ENCODE measurements around the gene ASGR2.
"Not testable (repeated sequence)": the region's sequence is repeated elsewhere in the genome, so short reads cannot be mapped to it uniquely, and the experiment has no call there.

The ASGR2 gene, protein sequence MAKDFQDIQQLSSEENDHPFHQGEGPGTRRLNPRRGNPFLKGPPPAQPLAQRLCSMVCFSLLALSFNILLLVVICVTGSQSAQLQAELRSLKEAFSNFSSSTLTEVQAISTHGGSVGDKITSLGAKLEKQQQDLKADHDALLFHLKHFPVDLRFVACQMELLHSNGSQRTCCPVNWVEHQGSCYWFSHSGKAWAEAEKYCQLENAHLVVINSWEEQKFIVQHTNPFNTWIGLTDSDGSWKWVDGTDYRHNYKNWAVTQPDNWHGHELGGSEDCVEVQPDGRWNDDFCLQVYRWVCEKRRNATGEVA

DNA sequence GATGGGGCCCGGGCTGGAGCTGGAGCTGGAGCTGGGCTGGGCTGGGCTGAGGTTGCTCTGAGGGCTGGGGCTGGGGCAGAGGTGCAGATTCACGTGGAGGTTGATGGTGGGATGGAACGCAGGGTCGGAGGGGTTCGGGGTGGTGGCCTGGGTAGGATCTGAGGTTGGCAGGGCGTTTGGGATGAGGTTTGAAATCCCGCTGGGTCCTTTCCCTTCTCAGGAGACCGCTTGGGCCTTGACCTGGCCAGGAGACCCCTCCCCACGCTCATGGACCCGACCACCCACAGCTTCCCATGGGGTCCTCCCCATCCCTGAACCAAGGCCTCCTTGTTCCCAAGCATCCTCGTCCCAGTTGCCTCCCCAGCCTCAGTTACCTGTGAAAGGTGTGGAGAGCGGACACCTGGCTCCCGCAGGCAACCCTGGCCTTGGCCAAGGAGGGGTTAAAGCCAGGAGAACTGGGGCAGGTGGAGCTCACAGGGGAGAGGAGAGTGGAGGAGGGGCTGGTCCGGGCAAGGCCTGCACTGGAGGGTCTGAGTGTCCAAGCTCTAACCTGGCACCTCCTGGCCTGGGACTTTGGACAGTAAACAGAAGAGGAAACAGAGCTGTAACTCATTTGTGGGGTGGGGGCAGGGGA lies at the start of gene ASGR2:
Gene ASGR2, minus strand, starts transcription at position 582 of the 634 bp plus-strand sequence. CDS start 582 bp downstream, outside the sequence.
- no peak for DNase-seq

DNA sequence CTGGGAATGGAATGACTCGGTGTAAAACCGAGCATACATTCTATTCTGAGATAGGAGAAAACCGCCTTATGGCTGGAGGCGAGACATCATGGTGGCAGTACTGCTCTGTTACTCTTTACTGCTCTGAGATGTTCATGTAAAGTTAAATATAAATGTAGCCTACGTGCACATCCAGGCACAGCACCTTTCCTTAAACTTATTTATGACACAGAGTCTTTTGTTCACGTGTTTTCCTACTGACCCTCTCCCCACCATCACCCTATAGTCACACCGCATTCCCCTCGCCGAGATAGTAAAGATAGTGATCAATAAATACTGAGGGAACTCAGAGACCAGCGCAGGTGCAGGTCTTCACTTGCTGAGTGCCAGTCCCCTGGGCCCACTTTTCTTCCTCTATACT lies 44.9 kb upstream of the ASGR2 start:
- not testable (repeated sequence) for DNase-seq

DNA sequence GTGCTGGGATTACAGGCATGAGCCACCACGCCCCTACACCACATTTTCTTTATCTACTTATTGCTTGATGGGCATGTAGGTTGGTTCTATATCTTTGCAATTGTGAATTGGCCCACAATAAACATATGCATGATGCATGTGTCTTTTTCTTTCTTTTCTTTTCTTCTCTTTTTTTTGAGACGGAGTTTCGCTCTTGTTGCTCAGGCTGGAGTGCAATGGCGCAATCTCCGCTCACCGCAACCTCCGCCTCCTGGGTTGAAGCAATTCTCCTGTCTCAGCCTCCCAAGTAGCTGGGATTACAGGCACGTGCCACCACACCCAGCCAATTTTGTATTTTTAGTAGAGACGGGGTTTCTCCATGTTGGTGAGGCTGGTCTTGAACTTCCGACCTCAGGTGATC lies 43.8 kb upstream of the ASGR2 start:
- DNase-seq, result not testable (repeated sequence)

DNA sequence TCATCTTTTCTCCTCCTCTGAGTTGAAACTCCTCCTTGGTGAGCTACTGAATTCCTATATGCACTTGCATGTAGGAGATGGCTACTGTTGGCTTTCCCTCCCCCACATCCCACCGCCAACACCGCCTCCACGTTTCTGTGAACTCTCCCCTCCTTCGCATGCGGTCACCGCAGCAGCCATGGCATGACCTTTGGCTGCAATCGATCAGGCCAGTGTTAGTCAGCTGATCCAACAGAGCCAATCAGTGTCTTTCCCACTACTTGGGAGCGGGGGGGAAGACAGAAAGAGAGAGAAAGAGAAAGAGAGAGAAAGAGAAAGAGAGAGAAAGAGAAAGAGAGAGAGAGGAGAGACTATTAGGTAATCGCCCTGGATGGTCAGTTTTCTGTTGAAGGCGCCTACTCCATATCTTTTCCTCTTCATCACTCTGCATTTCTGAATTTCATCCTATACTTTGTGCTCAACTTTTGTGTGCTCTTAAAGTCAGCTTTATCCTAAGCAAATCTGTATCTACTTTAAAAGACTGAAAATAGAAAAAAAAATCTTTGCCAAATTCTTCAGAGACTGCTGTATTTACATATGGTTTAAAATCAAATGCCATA lies 41.8 kb upstream of the ASGR2 start:
- no peak for DNase-seq

DNA sequence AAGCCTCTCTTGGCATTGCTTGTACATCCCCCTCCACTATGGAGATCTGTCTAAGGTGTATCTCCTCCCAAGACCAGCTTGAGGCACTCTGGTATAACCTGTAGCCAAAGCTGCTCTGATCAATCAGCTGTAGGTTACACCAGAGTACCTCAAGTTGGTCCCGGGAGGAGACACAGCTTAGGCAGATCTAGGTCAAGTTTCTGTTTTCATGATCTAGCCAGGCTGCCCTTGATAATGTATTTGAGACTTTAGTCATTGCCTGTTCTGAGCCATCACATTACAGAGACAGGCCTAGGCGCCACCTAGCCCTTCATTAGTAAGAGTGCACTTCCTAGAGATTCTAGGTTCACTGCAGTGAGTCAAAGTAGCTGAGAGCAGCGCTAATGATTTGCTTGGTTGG lies 33.1 kb upstream of the ASGR2 start:
- DNase-seq, result no peak

DNA sequence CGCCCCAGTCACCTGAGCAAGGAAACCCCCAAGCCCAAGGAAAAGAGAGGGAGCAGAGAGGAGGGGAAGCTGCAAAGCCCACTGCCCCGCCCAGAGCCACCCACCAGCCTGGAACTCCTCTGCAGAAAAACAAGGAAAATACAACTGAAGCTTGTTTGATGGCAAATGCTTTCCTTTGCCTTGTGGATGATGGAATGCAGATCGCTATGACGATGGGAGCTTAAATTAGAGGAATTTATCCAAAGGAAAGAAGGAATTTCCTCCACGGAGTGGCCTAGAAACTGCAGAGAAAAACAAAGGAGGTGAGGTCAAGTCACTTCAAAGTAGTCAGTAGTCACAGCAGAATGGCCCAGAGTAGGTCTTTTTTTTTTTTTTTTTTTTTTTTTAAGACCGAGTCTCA lies 31.5 kb upstream of the ASGR2 start:
- DNase-seq, result no peak

DNA sequence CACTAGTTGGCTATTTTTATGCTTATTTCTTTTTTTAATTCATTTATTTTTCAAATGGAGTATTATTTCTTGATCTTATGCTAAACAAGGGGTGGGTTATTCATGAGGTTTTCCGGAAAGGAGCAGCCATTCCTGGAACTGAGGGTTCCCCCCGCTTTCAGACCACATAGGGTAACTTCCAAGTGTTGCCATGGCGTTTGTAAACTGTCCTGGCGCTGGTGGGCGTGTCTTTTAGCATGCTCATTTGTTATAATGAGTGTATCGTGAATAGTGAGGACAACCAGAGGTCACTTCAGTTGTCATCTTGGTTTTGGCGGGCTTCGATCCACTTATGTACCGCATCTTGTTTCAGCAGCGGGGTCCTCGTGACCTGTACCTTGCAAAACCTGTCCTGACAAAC lies 29.6 kb upstream of the ASGR2 start:
- no peak for DNase-seq

DNA sequence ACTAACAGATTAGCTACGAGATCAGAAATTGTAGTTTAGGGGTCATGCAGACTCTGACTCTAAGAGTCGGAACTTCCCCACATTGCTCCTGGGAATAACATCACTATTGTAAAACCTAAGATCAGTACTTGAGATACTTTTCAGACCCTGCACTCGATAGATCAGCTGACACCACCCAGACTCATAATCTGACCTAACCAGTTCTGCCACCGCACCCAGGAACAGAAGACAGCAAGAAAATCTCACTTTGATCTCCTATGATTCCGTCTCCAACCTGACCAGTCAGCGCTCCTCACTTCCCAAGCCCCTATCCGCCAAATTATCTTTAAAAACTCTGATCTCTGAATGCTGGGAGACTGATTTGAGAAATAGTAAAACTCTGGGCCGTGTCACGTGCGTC lies 27.2 kb upstream of the ASGR2 start:
- DNase-seq, result no peak

DNA sequence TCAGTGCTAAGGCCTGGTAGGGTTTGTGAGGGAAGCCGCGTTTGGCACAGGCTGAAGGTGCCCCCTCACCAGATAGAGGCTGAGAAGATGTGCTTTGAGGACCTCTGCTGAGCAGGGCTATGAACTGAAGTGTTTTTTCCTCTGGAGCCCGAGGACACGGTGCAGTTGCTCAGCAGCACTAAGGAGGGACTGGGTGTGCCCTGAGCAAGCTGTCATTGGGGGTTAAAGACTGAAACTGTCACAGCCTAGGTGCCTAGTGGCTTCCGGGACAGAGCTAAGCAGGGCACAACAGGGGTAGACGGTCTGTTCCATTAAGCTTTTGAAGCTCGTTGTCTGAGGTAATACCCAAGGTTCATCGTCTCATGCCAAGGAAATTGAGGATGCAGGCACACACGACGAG lies 24.8 kb upstream of the ASGR2 start:
- DNase-seq, result no peak

DNA sequence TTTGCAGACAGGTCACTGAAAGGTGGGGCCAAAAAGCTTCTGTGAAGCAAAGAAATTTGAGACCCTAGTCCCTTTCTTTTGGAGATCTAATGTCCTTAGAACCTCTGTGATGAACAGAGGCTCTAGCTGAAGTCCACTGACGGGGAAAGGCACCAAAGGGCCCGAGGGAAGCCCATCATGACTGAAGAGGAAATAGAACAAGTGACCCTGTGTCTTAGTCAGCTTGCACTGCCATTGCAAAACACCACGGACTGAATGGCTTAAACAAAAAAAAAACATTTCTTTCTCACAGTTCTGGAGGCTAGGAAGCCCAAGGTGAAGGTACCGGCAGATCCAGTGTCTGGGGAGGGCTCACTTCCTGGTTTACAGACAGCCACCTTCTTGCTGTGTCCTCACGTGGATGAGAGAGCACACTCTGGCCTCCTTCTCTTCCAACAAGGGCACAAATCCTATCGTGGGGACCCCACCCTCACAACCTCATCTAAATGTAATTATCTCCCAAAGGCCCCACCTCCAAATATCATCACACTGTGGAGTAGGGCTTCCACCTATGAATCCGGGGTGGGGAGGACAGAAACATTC lies 24.3 kb upstream of the ASGR2 start:
- DNase-seq, result no peak

DNA sequence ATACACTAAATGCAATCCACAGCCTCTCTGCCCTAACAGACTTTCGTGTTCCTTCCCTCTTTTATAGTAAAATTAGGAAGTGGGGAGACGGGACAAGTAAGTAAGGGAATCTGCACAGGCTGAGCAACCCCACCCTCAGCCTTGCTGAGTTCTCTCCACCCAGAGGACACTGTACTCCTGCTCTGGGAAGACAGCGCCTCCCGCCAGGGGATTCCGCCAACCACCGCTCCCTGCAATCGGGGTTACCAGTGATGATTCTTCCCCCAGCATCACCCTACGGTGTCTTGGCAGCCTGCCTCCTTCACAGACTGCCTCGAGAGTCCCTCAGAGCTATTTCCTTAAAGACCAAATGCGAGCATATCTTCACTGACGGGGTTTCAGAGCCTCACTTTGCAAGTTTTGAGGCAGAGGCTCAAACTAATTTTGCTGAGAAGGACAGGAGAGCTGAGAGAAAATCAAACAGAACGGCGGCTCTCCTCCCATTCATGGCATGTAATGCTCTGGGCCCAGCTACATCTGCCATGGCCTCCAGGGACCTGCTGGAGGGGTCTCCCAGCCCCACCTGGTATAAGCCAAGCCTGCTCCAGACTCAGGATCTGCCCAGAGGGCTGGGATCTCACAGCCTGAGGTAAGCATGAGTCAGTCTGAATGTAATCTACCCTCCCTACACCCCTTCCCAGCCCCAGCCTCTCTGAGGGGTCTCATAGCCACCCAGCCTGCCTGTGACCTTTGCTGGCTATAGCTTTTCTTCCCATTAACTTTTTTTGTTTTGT lies 22.7 kb upstream of the ASGR2 start:
- DNase-seq, result no peak

DNA sequence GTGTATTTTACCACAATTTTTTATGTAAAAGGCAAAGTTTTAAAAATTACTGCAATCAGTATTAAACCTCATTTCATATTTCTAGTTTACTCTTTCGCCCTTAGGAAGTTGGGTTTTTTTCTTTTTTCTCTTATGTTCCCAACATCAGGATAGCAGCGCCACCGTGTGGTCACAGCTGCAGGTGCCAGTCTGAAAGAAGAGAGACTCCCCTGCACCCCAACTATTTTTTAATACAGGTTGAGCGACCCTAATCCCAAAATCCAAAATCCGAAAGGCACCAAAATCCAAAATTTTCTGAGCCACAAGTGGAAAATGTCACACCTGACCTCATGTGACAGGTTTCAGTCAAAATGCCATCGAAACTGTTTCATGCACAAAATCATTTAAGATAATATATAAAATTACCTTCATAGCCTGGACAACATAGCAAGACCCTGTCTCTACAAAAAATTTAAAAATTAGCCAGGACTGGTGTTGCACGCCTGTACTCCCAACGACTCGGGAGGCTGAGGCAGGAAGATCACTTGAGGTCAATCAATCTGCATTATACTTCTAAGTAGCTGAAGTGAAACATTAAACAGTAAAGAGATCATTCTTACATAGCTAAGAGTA lies 21.8 kb upstream of the ASGR2 start:
- peak; percentile 78 for DNase-seq

DNA sequence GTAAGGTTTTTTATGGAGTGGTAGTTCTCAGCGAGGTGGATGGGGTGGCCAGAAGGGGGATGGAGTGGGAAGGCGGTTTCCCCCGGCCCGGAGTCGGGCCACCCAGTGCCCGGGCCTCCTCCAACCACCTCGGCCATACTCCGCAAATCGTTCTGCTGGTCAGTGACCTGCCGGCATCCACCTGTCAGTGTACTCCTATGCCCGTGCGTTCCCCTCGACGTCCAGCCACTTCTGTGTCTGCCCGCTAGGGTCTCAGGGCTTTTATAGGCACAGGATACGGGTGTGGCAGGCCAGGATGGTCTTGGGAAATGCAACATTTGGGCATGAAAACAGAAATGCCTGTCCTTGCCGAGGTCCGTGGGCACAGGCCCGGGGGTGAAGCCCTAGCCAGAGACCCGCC lies 19.3 kb upstream of the ASGR2 start:
- DNase-seq, result no peak

DNA sequence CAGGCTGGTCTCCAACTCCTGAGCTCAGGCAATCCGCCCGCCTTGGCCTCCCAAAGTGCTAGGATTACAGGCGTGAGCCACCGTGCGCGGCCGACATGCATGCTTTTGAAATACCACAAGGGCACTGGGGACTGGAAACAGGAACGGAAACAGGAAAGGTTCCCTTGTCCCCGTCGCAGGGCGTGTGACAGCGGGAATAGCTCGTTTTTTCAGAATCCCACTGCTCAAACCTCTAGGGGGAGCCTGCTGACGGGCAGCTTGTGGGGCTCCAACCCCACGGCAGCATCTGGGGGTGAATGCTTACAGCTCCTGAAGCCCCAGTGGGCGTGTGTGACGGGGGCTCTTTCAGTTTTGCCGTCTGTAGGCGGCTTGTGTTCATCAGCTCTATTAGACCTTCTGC lies 18.8 kb upstream of the ASGR2 start:
- peak; percentile 64 for DNase-seq

DNA sequence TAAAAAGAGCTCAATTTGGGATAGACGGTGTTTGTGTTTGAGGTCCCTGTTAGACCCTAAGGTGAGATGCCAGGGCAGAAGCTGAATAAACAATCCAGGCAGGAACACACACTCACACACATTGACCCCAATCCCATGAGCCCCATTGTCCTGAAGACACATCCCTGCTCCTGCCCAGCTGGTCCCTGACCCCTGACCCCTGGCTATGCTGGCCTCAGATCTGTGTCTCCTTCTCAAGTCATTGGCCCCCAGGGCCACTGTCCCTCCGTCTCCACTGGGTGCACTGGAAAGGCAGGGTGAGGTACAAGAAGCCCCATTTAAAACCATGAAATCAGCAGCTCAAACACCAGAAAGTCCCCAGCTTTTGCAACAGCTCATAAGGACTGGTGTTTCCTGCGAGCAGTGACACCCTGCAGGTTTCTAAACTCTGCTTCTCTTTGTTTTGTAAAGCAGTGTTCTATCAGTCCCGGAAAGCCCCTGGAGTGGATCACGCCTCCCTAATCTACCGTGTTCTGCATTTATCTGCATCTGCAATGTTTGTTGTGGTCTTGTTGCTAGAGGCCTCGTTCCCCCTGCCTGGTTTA lies 18.0 kb upstream of the ASGR2 start:
- no peak for DNase-seq

DNA sequence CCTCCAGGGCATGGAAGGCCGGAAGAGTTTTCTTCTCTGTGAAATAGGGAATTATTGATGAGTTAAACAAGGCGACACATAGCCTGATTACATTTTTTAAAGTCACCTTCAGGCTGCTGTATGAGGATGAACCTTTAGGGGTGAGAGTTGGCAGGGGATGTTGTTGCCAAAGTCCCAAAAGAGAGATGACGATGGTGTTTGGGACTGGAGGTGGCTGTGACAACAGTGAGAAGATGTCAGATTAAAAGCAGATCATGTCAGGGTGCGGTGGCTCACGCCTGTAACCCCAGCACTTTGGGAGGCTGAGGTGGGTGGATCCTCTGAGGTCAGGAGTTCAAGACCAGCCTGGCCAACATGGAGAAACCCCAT lies 16.8 kb upstream of the ASGR2 start:
- DNase-seq, result no peak

DNA sequence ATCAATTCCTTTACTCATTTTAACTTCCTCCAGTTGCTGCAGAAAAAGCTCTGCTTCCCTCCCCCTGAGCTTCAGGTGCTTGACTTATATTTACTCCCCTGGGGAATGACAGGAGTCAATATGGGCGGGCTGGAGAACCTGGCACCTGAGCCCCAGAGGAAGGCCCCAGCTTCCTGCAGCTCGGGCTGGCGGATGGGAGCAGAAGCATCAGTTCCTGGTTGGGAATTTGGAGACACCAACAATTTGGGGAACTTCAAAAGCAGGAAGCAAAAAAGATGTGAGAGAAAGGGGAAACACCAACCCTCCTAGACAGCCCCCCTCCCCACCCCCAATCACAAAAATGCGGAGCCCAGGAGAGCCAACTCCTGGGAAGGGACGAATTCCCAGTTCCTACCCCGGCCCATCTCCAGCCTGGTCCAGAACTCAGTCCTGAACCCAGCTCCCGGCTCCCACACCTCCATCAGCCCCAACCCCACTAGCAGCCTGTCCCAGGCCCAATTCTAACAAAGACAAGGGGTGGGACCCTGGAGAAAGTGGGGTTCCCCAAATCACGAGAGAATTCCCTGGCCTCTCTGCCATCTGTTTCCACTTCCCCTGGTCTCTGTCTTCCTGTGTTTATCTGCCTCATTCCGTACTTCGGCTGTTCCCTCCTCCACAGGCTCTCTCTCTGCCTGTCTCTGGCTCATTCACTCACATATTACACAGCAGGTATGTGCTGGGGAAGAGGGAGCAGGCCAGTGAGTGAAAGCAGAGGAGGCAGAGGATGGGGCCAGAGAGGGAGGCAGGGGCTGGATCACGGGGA lies 16.2 kb upstream of the ASGR2 start:
- DNase-seq, result no peak

DNA sequence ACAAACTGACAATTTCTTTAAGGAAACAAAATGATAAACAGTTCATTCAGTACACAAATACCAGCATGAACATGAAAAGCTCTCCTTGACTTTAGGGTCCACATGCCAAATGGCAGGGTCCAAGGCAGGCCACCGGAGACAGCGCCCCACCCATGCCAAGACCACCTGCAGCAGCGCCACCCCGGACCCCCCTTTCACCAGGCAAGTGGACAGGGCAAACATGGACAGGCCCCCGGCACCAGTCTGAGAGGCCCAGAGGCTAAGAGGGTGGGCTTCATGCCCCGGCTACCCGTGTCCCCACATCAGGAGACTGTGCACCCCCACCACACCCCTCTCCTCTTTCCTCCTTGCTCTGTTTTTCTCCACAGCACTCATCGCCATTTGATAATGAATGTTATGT lies 14.7 kb upstream of the ASGR2 start:
- no peak for DNase-seq

DNA sequence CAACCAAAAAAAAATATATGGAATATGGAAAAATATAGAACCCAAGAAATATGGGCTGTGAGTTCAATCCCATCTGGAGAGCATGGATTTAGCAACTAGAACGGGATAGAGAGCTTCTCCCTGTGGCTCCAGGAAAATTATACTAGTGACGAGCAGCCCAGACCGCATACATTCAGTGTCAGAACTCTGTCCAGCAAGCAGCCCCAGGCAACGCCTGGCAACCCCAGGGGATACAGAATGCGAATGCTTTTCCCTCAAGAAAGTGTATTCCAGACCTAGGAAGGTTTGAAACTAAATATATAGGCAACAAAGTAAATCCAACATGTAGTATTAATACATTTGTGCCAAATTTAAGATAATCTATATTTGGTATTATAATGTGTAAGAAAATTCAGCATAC lies 13.5 kb upstream of the ASGR2 start:
- DNase-seq, result no peak

DNA sequence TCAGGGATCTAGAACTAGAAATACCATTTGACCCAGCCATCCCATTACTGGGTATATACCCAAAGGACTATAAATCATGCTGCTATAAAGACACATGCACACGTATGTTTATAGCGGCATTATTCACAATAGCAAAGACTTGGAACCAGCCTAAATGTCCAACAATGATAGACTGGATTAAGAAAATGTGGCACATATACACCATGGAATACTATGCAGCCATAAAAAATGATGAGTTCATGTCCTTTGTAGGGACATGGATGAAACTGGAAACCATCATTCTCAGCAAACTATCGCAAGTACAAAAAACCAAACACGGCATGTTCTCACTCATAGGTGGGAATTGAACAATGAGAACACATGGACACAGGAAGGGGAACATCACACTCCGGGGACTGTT lies 12.9 kb upstream of the ASGR2 start:
- not testable (repeated sequence) for DNase-seq

DNA sequence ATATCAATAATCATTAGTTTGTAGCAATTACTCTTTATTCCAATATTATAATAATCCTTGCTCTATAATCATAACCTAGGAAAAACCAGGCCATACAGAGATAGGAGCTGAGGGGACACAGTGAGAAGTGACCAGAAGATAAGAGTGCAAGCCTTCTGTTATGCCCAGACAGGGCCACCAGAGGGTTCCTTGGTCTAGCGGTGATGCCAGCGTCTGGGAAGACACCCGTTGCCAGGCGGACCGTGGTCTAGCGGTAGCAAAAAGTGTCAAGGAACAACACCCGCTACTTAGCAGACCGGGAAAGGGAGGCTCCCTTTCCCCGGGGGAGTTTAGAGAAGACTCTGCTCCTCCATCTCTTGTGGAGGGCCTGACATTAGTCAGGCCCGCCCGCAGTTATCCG lies 11.8 kb upstream of the ASGR2 start:
- not testable (repeated sequence) for DNase-seq

DNA sequence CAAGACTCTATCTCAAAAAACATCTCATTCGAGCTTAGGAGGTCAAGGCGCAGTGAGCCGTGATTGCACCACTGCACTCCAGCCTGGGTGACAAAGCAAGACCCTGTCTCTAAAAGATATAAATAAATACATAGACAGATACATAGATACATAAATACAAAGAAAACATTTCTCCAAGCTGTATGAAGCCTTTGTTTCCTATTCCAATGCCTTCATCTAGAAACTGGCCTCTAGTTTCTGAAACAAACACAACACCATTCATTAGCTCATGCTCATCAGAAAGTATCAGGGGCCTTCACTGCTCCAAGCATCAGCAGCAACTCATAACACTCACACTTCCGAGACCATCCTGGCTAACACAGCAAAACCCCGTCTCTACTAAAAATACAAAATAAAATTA lies 10.3 kb upstream of the ASGR2 start:
- no peak for DNase-seq

Data from NCI-H82 (cell line).